GM23248 (cell line): Measurements from ENCODE around the gene GAB4. TPM values are rescaled to one million over a fixed set of nuclear protein-coding genes. Genes with fewer than 3 reads are reported as not detected.
"Not testable (repeated sequence)": the region's sequence is repeated elsewhere in the genome, so short reads cannot be mapped to it uniquely, and the experiment has no call there.

Source experiments
- DNase-seq: peaks from one replicate; pipeline ENCODE4 v3.0.0-alpha.2; 2015
- H2AFZ ChIP-seq: fragments of 200-600 bp; sonication (generic); 2 replicates; pipeline ENCODE4 v1.6.1; 2016; ENCODE audit warnings: antibody characterized with exemption
- H3F3A ChIP-seq: fragments of 200-600 bp; sonication (generic); 2 replicates; pipeline ENCODE4 v1.6.1; 2016; ENCODE audit warnings: mild to moderate bottlenecking, antibody characterized with exemption, mixed run types; ENCODE audit not compliant: insufficient read depth
- H3K27ac ChIP-seq: fragments of 200-600 bp; sonication (generic); 2 replicates; pipeline ENCODE4 v1.5.1; 2016; ENCODE audit warnings: mild to moderate bottlenecking
- H3K27me3 ChIP-seq: fragments of 200-600 bp; sonication (generic); replicated peaks from 2 replicates; pipeline ENCODE4 v1.6.1; 2016; ENCODE audit warnings: mild to moderate bottlenecking; ENCODE audit not compliant: insufficient read depth
- H3K36me3 ChIP-seq: fragments of 200-600 bp; sonication (generic); 2 replicates; pipeline ENCODE4 v1.6.1; 2016; ENCODE audit warnings: low read depth, mild to moderate bottlenecking
- H3K4me1 ChIP-seq: fragments of 200-600 bp; sonication (generic); 2 replicates; pipeline ENCODE4 v1.6.1; 2016; ENCODE audit warnings: mild to moderate bottlenecking; ENCODE audit not compliant: insufficient read depth
- H3K4me2 ChIP-seq: fragments of 200-600 bp; sonication (generic); one replicate; pipeline ENCODE4 v1.6.1; 2016; ENCODE audit warnings: mild to moderate bottlenecking; ENCODE audit not compliant: unreplicated experiment
- H3K4me3 ChIP-seq: fragments of 200-600 bp; sonication (generic); 2 replicates; pipeline ENCODE4 v1.5.1; 2016; ENCODE audit warnings: mild to moderate bottlenecking
- H3K79me2 ChIP-seq: fragments of 200-600 bp; sonication (generic); 2 replicates; pipeline ENCODE4 v1.6.1; 2016; ENCODE audit warnings: mild to moderate bottlenecking; ENCODE audit not compliant: insufficient read depth
- H3K9ac ChIP-seq: fragments of 200-600 bp; sonication (generic); 2 replicates; pipeline ENCODE4 v1.6.1; 2016; ENCODE audit warnings: mild to moderate bottlenecking
- H3K9me2 ChIP-seq: fragments of 200-600 bp; sonication (generic); 2 replicates; pipeline ENCODE4 v1.6.1; 2016; ENCODE audit warnings: mixed run types, mild to moderate bottlenecking, moderate library complexity; ENCODE audit not compliant: insufficient read depth
- H3K9me3 ChIP-seq: fragments of 200-600 bp; sonication (generic); one replicate; pipeline ENCODE4 v1.6.1; 2017; ENCODE audit warnings: low read depth
- H4K20me1 ChIP-seq: fragments of 200-600 bp; sonication (generic); 2 replicates; pipeline ENCODE4 v1.6.0; 2016; ENCODE audit not compliant: insufficient read depth
- EZH2 ChIP-seq: fragments of 200-600 bp; sonication (generic); IDR thresholded peaks from 2 replicates; pipeline ENCODE4 v1.6.1; 2018; ENCODE audit warnings: antibody characterized with exemption, mild to moderate bottlenecking; ENCODE audit not compliant: insufficient read depth, poor library complexity, severe bottlenecking
- EZH2phosphoT487 ChIP-seq: fragments of 200-600 bp; sonication (generic); IDR thresholded peaks from 2 replicates; pipeline ENCODE4 v1.6.1; 2018; ENCODE audit warnings: antibody characterized with exemption, moderate library complexity, mild to moderate bottlenecking, low read depth; ENCODE audit not compliant: insufficient read depth
- WGBS, 2 experiments: methylation state at CpG; one replicate each; pipeline ENCODE4 v1.1.6; 2015 to 2017; ENCODE audit warnings: low lambda C conversion rate in 2 of 2, low coverage in 1 of 2; ENCODE audit errors: missing lambda C conversion rate in 2 of 2; 5-methylcytosine and 5-hydroxymethylcytosine counted together
- in situ Hi-C: fragments of 300-500 bp; cut with MboI; formaldehyde crosslinking; loops from 2 replicates; pipeline ENCODE4 v1.15.0; 2020
- polyA plus RNA-seq: library from polyadenylated mRNA; unstranded; fragments of >200 nt; fragmentation: Nextera tagmentation; extraction: Ambion mirVana; gene quantifications from 2 replicates; pipeline ENCODE4 v1.2.1, GENCODE V29; 2016
- total RNA-seq: library from RNA; depleted of rRNA; stranded (reverse); fragments of >200 nt; shearing (Covaris generic); gene quantifications from 2 replicates; pipeline ENCODE4 v1.2.3, GENCODE V29; 2014; rRNA removed

Gene GAB4
- total and polyA plus RNA-seq, 2 experiments from 2014 or later, result not detected

DNA sequence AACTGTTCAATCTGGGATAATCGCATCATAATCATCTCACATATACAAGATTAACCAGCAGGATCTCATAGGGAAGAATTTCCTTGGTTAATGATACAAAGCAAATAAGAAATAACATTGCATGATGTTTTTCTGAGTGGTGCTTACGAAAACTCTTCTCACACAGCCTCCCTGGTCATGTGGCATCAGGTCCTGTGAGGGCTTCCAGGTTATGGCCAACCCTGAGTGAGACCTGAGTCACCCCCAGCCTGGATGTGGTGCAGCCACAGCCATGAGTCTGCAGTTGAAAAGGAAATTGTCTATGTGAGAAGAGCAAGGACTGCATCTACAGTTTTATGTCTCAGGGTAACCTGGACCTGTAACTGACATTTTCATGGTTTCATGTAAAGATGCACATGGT is 92.3 kb downstream of the GAB4 start:
- WGBS, 2 experiments, result 59 to 71% methylated on average over 2 of the region's 2 CpGs
- TF ChIP-seq EZH2phosphoT487, result no peak
- TF ChIP-seq EZH2, result no peak
- Histone ChIP-seq H3K9me2 (no peaks in the 10 kb centered on the region), H2AFZ (no peak overlapping the region), H3K4me2 (no peak overlapping the region), H3K79me2 (no peaks in the 10 kb centered on the region), H3K36me3 (no peaks in the 10 kb centered on the region), H3K27me3 (no peaks in the 10 kb centered on the region; the same call in 1 of the 2 replicates), H3K27ac (no peak overlapping the region), H4K20me1 (no peaks in the 10 kb centered on the region), H3K4me1 (peaks cover 20% of the 10 kb centered on the region), H3K4me3 (no peak overlapping the region), H3F3A (0 out of 2 replicates have a peak, but pooled peaks cover 8% of the 10 kb centered on the region), H3K9me3 (no peaks in the 10 kb centered on the region), H3K9ac (no peak overlapping the region)
- in situ Hi-C loops, result no loop called here
- peak; percentile 73 for DNase-seq

DNA sequence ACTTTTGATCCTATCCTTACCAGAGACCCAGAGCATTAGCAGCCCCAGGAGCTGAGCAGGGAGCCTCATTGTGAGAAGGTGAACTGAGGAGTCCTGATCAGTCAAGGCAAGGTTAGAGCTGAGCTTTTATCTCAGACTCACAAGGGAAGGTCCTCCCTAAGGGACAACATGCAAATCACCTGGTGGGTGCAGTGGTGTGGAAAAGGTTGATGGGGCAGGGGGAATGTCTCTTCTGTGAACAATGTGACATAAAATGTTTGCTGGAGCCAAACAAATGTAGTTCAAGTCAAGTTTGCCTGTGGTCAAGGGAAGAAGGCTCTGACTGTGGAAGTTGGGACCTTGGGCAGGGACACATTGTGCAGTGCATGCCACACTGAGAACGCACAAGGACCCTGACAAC is 93.1 kb downstream of the GAB4 start:
- H3K4me2 ChIP-seq, H3K36me3 ChIP-seq, H3K4me3 ChIP-seq, in situ Hi-C loops, H3K27me3 ChIP-seq, H3F3A ChIP-seq, H3K9me3 ChIP-seq, H3K9me2 ChIP-seq, H3K27ac ChIP-seq, H3K9ac ChIP-seq, H4K20me1 ChIP-seq, DNase-seq, H2AFZ ChIP-seq, H3K79me2 ChIP-seq: not testable (repeated sequence)
- H3K4me1 ChIP-seq, result peaks cover 20% of the 10 kb centered on the region
- 33 to 44% methylated on average over 1 of the region's 1 CpG for WGBS, 2 experiments

DNA sequence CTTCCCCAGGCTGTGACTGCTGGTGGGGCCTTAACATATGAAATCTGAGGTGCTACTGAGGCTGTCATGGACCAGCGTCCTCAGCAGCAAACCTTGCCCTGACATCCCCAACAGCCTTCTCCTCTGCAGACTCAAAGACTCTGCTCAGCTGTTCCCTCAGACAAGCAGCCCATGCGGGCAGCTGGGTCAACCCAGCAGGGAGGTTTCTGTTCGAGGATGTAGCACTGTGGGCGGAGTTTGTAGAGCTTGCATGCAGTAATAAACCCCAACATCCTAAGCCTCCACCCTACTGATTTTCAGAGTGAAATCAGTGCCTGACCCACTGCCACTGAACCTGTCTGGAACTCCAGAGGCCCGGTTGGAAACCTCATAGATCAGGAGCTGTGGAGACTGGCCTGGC is 94.0 kb downstream of the GAB4 start:
- Histone ChIP-seq H3F3A (0 out of 2 replicates have a peak, but pooled peaks cover 8% of the 10 kb centered on the region), H3K4me3 (no peak overlapping the region), H3K9ac (no peak overlapping the region), H3K27me3 (no peaks in the 10 kb centered on the region; the same call in 1 of the 2 replicates), H3K4me2 (no peak overlapping the region), H3K36me3 (no peaks in the 10 kb centered on the region), H3K9me3 (no peaks in the 10 kb centered on the region), H3K9me2 (no peaks in the 10 kb centered on the region), H2AFZ (no peak overlapping the region), H3K27ac (no peak overlapping the region), H3K79me2 (no peaks in the 10 kb centered on the region), H3K4me1 (peaks cover 20% of the 10 kb centered on the region), H4K20me1 (no peaks in the 10 kb centered on the region)
- in situ Hi-C loops, result no loop called here
- no peak for DNase-seq
- WGBS, 2 experiments, result 28 to 32% methylated on average over 5 of the region's 5 CpGs
- TF ChIP-seq EZH2phosphoT487 (no peak), EZH2 (no peak)

DNA sequence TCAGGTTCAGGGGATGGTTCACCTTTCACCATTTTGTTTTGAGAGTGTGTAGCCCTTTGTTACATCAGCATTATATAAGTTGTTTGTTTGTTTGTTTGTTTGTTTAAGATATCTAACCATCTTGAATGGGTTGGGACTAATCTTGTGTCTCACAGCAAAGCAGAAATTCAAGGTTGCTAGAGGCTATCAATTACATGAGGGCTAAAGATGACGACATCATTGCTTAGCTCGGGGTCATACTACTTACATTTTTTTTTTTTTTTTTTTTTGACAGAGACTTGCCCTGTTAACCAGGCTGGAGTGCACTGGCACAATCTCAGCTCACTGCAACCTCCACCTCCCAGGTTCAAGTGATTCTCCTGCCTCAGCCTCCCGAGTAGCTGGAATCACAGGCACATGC is 95.7 kb downstream of the GAB4 start:
- H3K4me2 ChIP-seq, result no peak overlapping the region
- no peak overlapping the region for H2AFZ ChIP-seq
- H3K9ac ChIP-seq, result no peak overlapping the region
- peaks cover 18% of the 10 kb centered on the region for H3K4me1 ChIP-seq
- no peaks in the 10 kb centered on the region for H3K9me2 ChIP-seq
- WGBS, 2 experiments, result 47 to 49% methylated on average over 3 of the region's 3 CpGs
- H3K36me3 ChIP-seq, result no peaks in the 10 kb centered on the region
- H3F3A ChIP-seq, result 0 out of 2 replicates have a peak, but pooled peaks cover 8% of the 10 kb centered on the region
- DNase-seq, result no peak
- H4K20me1 ChIP-seq, result no peaks in the 10 kb centered on the region
- H3K4me3 ChIP-seq, result no peak overlapping the region
- H3K27ac ChIP-seq, result no peak overlapping the region
- H3K79me2 ChIP-seq, result no peaks in the 10 kb centered on the region
- H3K9me3 ChIP-seq, result no peaks in the 10 kb centered on the region
- in situ Hi-C loops, result no loop called here
- no peaks in the 10 kb centered on the region for H3K27me3 ChIP-seq
- no peak for TF ChIP-seq EZH2phosphoT487
- no peak for TF ChIP-seq EZH2

Other genes with a start within 250 kb of the GAB4 start
- not detected in 2 replicates for gene XKR3, start 182.8 kb downstream of the GAB4 start, total RNA-seq
- gene XKR3, start 182.8 kb downstream of the GAB4 start, polyA plus RNA-seq, result not detected in 2 replicates
- gene IL17RA, start 76.8 kb upstream of the GAB4 start, total RNA-seq, result 18.3 and 31.6 TPM in 2 replicates
- 13.9 and 15.2 TPM in 2 replicates for gene IL17RA, start 76.8 kb upstream of the GAB4 start, polyA plus RNA-seq
- 0.11 TPM in 1 of 2 replicates, not detected in the other for gene TMEM121B, start 113.1 kb upstream of the GAB4 start, total RNA-seq
- not detected in 2 replicates for gene TMEM121B, start 113.1 kb upstream of the GAB4 start, polyA plus RNA-seq
- gene HDHD5, start 151.1 kb upstream of the GAB4 start, total RNA-seq, result 53.2 and 53.7 TPM in 2 replicates
- gene HDHD5, start 151.1 kb upstream of the GAB4 start, polyA plus RNA-seq, result 54.5 and 55.5 TPM in 2 replicates
- gene ADA2, start 211.2 kb upstream of the GAB4 start, total RNA-seq, result 2.3 and 4.8 TPM in 2 replicates
- gene ADA2, start 211.2 kb upstream of the GAB4 start, polyA plus RNA-seq, result 4.1 and 4.3 TPM in 2 replicates